ENCODE data around the gene PRF1.

- TF ChIP-seq, protein P1, sequence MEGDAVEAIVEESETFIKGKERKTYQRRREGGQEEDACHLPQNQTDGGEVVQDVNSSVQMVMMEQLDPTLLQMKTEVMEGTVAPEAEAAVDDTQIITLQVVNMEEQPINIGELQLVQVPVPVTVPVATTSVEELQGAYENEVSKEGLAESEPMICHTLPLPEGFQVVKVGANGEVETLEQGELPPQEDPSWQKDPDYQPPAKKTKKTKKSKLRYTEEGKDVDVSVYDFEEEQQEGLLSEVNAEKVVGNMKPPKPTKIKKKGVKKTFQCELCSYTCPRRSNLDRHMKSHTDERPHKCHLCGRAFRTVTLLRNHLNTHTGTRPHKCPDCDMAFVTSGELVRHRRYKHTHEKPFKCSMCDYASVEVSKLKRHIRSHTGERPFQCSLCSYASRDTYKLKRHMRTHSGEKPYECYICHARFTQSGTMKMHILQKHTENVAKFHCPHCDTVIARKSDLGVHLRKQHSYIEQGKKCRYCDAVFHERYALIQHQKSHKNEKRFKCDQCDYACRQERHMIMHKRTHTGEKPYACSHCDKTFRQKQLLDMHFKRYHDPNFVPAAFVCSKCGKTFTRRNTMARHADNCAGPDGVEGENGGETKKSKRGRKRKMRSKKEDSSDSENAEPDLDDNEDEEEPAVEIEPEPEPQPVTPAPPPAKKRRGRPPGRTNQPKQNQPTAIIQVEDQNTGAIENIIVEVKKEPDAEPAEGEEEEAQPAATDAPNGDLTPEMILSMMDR (conservative IDR thresholded peaks at IDR 0.05; ENCODE audit: low read depth in 2 of 2): no peak
- TF ChIP-seq EZH2 (IDR thresholded peaks at IDR 0.05; ENCODE audit: low read depth, unreplicated experiment): no peak
- TF ChIP-seq POLR2AphosphoS5 (IDR thresholded peaks at IDR 0.05; ENCODE audit: low read depth): no peak
- no peak for TF ChIP-seq ZNF114 (CRISPR knock-in tag; IDR thresholded peaks at IDR 0.05)
- TF ChIP-seq EZH2phosphoT487 (IDR thresholded peaks at IDR 0.05; ENCODE audit: unreplicated experiment): no peak
- TF ChIP-seq JUNB (IDR thresholded peaks at IDR 0.05; ENCODE audit: unreplicated experiment): no peak
- TF ChIP-seq, protein P2, sequence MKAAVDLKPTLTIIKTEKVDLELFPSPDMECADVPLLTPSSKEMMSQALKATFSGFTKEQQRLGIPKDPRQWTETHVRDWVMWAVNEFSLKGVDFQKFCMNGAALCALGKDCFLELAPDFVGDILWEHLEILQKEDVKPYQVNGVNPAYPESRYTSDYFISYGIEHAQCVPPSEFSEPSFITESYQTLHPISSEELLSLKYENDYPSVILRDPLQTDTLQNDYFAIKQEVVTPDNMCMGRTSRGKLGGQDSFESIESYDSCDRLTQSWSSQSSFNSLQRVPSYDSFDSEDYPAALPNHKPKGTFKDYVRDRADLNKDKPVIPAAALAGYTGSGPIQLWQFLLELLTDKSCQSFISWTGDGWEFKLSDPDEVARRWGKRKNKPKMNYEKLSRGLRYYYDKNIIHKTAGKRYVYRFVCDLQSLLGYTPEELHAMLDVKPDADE (IDR thresholded peaks at IDR 0.05): no peak
- TF ChIP-seq ZNF462 (CRISPR knock-in tag; IDR thresholded peaks at IDR 0.05): no peak
- TF ChIP-seq REST (IDR thresholded peaks at IDR 0.05; ENCODE audit: unreplicated experiment): no peak
- TF ChIP-seq NANOG (IDR thresholded peaks at IDR 0.05; ENCODE audit: borderline replicate concordance): no peak
- TF ChIP-seq CREB1 (CRISPR knock-in tag; IDR thresholded peaks at IDR 0.05; ENCODE audit: low read depth): no peak
These were observed 9.6 kb downstream of the PRF1 start for GRCh38 chr10:70592746-70593512.
